Type B pancreatic cell (in vitro differentiated cells): Measurements from ENCODE around the gene ST3GAL6. TPM values are rescaled to one million over a fixed set of nuclear protein-coding genes. Genes with fewer than 3 reads are reported as not detected.

Source experiments
- DNase-seq: peaks from one replicate; pipeline ENCODE4 v3.0.0; 2021; ENCODE audit warnings: mixed read lengths; ENCODE audit not compliant: unreplicated experiment; ENCODE audit errors: extremely low spot score
- H3K27ac Mint-ChIP-seq: 2 replicates; pipeline ENCODE4 v1.8.0; 2021; ENCODE audit warnings: mild to moderate bottlenecking, mixed read lengths
- H3K27me3 Mint-ChIP-seq: 2 replicates; pipeline ENCODE4 v1.8.0; 2021; ENCODE audit warnings: mixed read lengths
- H3K36me3 Mint-ChIP-seq: 2 replicates; pipeline ENCODE4 v1.8.0; 2021; ENCODE audit warnings: mixed read lengths
- H3K4me1 Mint-ChIP-seq: one replicate; pipeline ENCODE4 v1.8.0; 2021; ENCODE audit warnings: mixed read lengths; ENCODE audit not compliant: unreplicated experiment
- H3K4me3 Mint-ChIP-seq: 2 replicates; pipeline ENCODE4 v1.8.0; 2021; ENCODE audit warnings: mild to moderate bottlenecking, mixed read lengths
- H3K9me3 Mint-ChIP-seq: 2 replicates; pipeline ENCODE4 v1.8.0; 2021; ENCODE audit warnings: mixed read lengths
- CTCF ChIP-seq: fragments of 200-600 bp; sonication (generic); conservative IDR thresholded peaks from 2 replicates; pipeline ENCODE4 v1.5.0; 2021; ENCODE audit warnings: antibody characterized with exemption, mild to moderate bottlenecking
- total RNA-seq: library from RNA; stranded (reverse); gene quantifications from 2 replicates; pipeline ENCODE4 v1.2.1, GENCODE V29; 2021; ENCODE audit warnings: low replicate concordance

ST3GAL6 gene
- total RNA-seq, 1 donor from 2014 or later = 16.5 TPM

GRCh38 chr3:98812851-98813374, 49.8 kb downstream of the ST3GAL6 start:
- Mint-ChIP-seq H3K27me3 (no peaks in the 10 kb centered on the region), H3K4me1 (no peaks in the 10 kb centered on the region), H3K4me3 (no peak overlapping the region), H3K36me3 (peaks cover 13% of the 10 kb centered on the region), H3K27ac (no peak overlapping the region), H3K9me3 (no peaks in the 10 kb centered on the region)
- no peak for DNase-seq
- peak; percentile 86 for TF ChIP-seq CTCF

- no peaks in the 10 kb centered on the region for H3K9me3 Mint-ChIP-seq
- peaks cover 16% of the 10 kb centered on the region for H3K36me3 Mint-ChIP-seq
- H3K27me3 Mint-ChIP-seq = no peaks in the 10 kb centered on the region
- no peak overlapping the region for H3K4me3 Mint-ChIP-seq
- TF ChIP-seq CTCF = no peak
- H3K27ac Mint-ChIP-seq = no peak overlapping the region
- H3K4me1 Mint-ChIP-seq = no peaks in the 10 kb centered on the region
- no peak for DNase-seq
Measured at GRCh38 chr3:98814817-98815420, 51.8 kb downstream of the ST3GAL6 start.

GRCh38 chr3:98817547-98818041, 54.5 kb downstream of the ST3GAL6 start:
- DNase-seq = no peak
- Mint-ChIP-seq H3K36me3 (peaks cover 19% of the 10 kb centered on the region), H3K4me3 (no peak overlapping the region), H3K4me1 (no peaks in the 10 kb centered on the region), H3K27ac (no peak overlapping the region), H3K27me3 (no peaks in the 10 kb centered on the region), H3K9me3 (no peaks in the 10 kb centered on the region)
- TF ChIP-seq CTCF = peak; percentile 91

GRCh38 chr3:98821063-98821462, 57.9 kb downstream of the ST3GAL6 start:
- peaks cover 28% of the 10 kb centered on the region for H3K36me3 Mint-ChIP-seq
- no peak overlapping the region for H3K4me3 Mint-ChIP-seq
- no peak for TF ChIP-seq CTCF
- no peaks in the 10 kb centered on the region for H3K27me3 Mint-ChIP-seq
- H3K9me3 Mint-ChIP-seq = no peaks in the 10 kb centered on the region
- no peak overlapping the region for H3K27ac Mint-ChIP-seq
- DNase-seq = no peak
- no peaks in the 10 kb centered on the region for H3K4me1 Mint-ChIP-seq

- Mint-ChIP-seq H3K4me3 (no peak overlapping the region), H3K36me3 (peaks cover 21% of the 10 kb centered on the region), H3K4me1 (no peaks in the 10 kb centered on the region), H3K27ac (no peak overlapping the region), H3K9me3 (peaks cover 3% of the 10 kb centered on the region), H3K27me3 (no peaks in the 10 kb centered on the region)
- DNase-seq = no peak
- no peak for TF ChIP-seq CTCF
Measured at GRCh38 chr3:98823791-98824190, 60.7 kb downstream of the ST3GAL6 start.
